Testis (tissue), 3 donors: ENCODE data around the gene TICRR. TPM values are rescaled to one million over a fixed set of nuclear protein-coding genes. Genes with fewer than 3 reads are reported as not detected.

Experiments used
- DNase-seq: peaks from one replicate; pipeline ENCODE4 v3.0.0-alpha.2; 2019
- H3K27ac ChIP-seq, 2 donors: fragments of 200-600 bp; sonication (generic); one replicate each; pipeline ENCODE4 v1.5.1; 2019
- H3K27me3 ChIP-seq: fragments of 200-600 bp; sonication (generic); one replicate; pipeline ENCODE4 v1.5.1; 2019
- H3K36me3 ChIP-seq: fragments of 200-600 bp; sonication (generic); one replicate; pipeline ENCODE4 v1.5.1; 2017; ENCODE audit warnings: low read depth; ENCODE audit errors: missing control alignments
- H3K4me1 ChIP-seq: fragments of 200-600 bp; sonication (generic); one replicate; pipeline ENCODE4 v1.5.1; 2019
- H3K4me3 ChIP-seq, 2 donors: fragments of 200-600 bp; sonication (generic); one replicate each; pipeline ENCODE4 v1.5.1; 2017 to 2019
- H3K9me3 ChIP-seq: fragments of 200-600 bp; sonication (generic); one replicate; pipeline ENCODE4 v1.5.1; 2017
- CTCF ChIP-seq, 3 experiments: fragments of 450-650 bp in 2 of 3; fragments of 200-600 bp in 1 of 3; sonication (generic) in 1 of 3; IDR thresholded peaks; one replicate each; pipeline ENCODE4 v1.5.1; 2016 to 2019; ENCODE audit warnings: antibody characterized with exemption in 3 of 3, mild to moderate bottlenecking in 2 of 3, moderate library complexity in 1 of 3
- POLR2A ChIP-seq: fragments of 450-650 bp; IDR thresholded peaks from one replicate; pipeline ENCODE4 v1.6.1; 2017; ENCODE audit warnings: antibody characterized with exemption, mild to moderate bottlenecking, moderate library complexity
- WGBS, 2 donors: methylation state at CpG; one replicate each; pipeline ENCODE4 v1.1.5; 2018; 5-methylcytosine and 5-hydroxymethylcytosine counted together
- intact Hi-C: fragments of 100-400 bp; cut with DNase I; formaldehyde crosslinking; loops from one replicate; pipeline ENCODE4 v1.15.1; 2023; ENCODE audit warnings: low total_unique reads
- polyA plus RNA-seq: library from polyadenylated mRNA; stranded (reverse); fragments of 350-450 nt; fragmentation: Illumina TruSeq; extraction: RNeasy Lipid Tissue Mini Kit (QIAGEN cat#74804); gene quantifications from one replicate; pipeline ENCODE4 v1.2.3, GENCODE V29; 2014; ENCODE audit warnings: low read depth, low replicate concordance; ENCODE audit not compliant: insufficient read depth
- total RNA-seq, 2 donors: library from RNA; depleted of rRNA; stranded (reverse); fragments of >200 nt; gene quantifications; one replicate each; pipeline ENCODE4 v1.2.3, GENCODE V29; 2016

The TICRR gene
- total and polyA plus RNA-seq, 3 donors from 2014 or later = 3.0 to 8.4 (median 7.7) TPM

- no peak for DNase-seq
- peak overlapping the region; percentile 15 to 26 for H3K4me3 ChIP-seq
- no peaks in the 10 kb centered on the region for H3K4me1 ChIP-seq
- no peaks in the 10 kb centered on the region for H3K36me3 ChIP-seq
- no peaks in the 10 kb centered on the region for H3K27me3 ChIP-seq
- intact Hi-C loops = loop anchor here (10.0 kb wide), 1 partner anchor 86 kb away; no protein-coding TSS in a partner anchor
- 59 to 84% methylated on average over 14 to 95 of the region's 102 CpGs for WGBS, 2 donors
- H3K9me3 ChIP-seq = no peaks in the 10 kb centered on the region
- no peak for TF ChIP-seq CTCF (IDR thresholded peaks at IDR 0.05)
- no peak for TF ChIP-seq POLR2A
- no peak overlapping the region for H3K27ac ChIP-seq
These were observed 73.1 kb downstream of the TICRR start for GRCh38 chr15:89648106-89649012.

- no peak for DNase-seq
- no peaks in the 10 kb centered on the region for H3K4me1 ChIP-seq
- TF ChIP-seq CTCF (IDR thresholded peaks at IDR 0.05) = no peak
- no peak for TF ChIP-seq POLR2A
- WGBS, 2 donors = 83% methylated on average over 35 of the region's 37 CpGs; no CpG with 5 or more reads in 1 of the 2 donors
- intact Hi-C loops = loop anchor here (10.0 kb wide), 1 partner anchor 86 kb away; no protein-coding TSS in a partner anchor
- peak overlapping the region; percentile 15 for H3K4me3 ChIP-seq
- H3K27ac ChIP-seq = no peak overlapping the region
- no peaks in the 10 kb centered on the region for H3K9me3 ChIP-seq
- no peaks in the 10 kb centered on the region for H3K27me3 ChIP-seq
- H3K36me3 ChIP-seq = no peaks in the 10 kb centered on the region
These were observed 73.8 kb downstream of the TICRR start for GRCh38 chr15:89649013-89649625.

- Histone ChIP-seq H3K27ac (no peak overlapping the region), H3K9me3 (no peaks in the 10 kb centered on the region), H3K4me3 (no peak overlapping the region), H3K27me3 (no peaks in the 10 kb centered on the region), H3K4me1 (peaks cover 4% of the 10 kb centered on the region), H3K36me3 (no peaks in the 10 kb centered on the region)
- intact Hi-C loops = loop anchor here (10.0 kb wide), 1 partner anchor 85 kb away; no protein-coding TSS in a partner anchor
- DNase-seq = no peak
- 92 to 93% methylated on average over 14 to 15 of the region's 15 CpGs for WGBS, 2 donors
- no peak for TF ChIP-seq CTCF (IDR thresholded peaks at IDR 0.05)
These were observed 74.4 kb downstream of the TICRR start for GRCh38 chr15:89649716-89650115.

- Histone ChIP-seq H3K9me3 (no peaks in the 10 kb centered on the region), H3K4me1 (peaks cover 5% of the 10 kb centered on the region), H3K36me3 (no peaks in the 10 kb centered on the region), H3K27ac (no peak overlapping the region), H3K27me3 (no peaks in the 10 kb centered on the region), H3K4me3 (no peak overlapping the region)
- TF ChIP-seq POLR2A (no peak), CTCF (IDR thresholded peaks at IDR 0.05) (no peak)
- DNase-seq = no peak
- 80 to 81% methylated on average over 3 to 7 of the region's 7 CpGs for WGBS, 2 donors
- intact Hi-C loops = no loop called here
These were observed 76.9 kb downstream of the TICRR start for GRCh38 chr15:89652131-89652530.
